Stimulated activated CD8-positive, alpha-beta memory T cell treated with anti-CD3 and anti-CD28 coated beads, Interleukin-15, amount 100 ng/mL, for 1 hour (primary cell): ENCODE measurements around the gene PTPRM.
"Not testable (repeated sequence)": the region's sequence is repeated elsewhere in the genome, so short reads cannot be mapped to it uniquely, and the experiment has no call there.

Source experiments
- DNase-seq: peaks from one replicate; pipeline ENCODE4 v3.0.0-alpha.2; 2020; ENCODE audit warnings: low read depth

PTPRM gene

DNA sequence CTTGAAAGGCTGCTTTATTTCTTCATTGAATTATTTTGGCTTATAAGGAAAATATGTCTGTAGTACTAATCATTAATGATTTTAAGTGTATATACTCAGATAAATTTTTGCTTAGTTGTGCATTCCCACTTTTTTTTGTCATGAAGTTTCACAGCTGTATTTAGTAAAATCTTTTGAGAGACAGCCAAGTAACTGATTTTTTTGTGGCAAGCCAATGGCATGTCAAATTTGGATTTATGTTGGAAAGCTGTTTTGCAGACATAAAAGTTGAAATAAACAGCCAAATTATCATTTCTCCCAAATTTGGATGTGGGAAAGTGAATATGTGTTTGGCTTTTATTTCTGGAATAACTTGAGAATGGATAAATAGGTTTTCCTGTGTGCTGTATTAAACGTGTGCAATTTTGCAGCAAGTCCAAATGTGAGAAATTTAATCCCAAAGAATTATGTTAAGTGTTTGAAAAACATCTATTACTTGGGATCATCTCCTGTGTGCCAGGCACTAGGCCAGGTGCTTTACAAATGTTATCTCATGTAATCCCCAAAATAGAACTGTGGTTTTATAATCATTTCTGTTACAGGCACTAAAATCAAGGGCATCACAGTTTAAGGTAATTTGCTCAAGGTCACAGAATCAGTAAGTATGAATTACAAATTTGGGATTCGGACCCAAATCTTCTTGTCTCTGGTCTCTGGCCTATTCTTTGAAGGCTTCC, 160.4 kb downstream of the PTPRM start:
- DNase-seq: no peak

DNA sequence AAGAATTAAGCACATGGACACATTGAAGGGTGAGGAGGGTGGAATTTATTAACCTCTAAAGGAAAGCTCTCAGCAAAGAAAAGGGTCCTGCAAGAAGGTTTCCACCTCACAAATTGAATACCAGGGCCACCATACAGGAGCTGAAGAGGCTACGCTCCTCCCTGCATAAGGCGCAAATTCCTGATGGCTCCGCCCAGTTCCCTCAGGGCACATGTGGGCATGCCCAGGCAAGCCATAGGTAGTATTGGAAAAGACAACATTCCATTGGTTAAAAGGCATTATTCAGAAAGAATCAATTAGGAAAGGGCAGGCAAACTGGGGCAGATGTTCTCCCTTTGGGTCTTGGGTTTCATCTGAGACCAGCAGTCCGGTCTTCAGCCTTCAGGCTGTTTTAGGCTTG, 161.2 kb downstream of the PTPRM start:
- no peak for DNase-seq

DNA sequence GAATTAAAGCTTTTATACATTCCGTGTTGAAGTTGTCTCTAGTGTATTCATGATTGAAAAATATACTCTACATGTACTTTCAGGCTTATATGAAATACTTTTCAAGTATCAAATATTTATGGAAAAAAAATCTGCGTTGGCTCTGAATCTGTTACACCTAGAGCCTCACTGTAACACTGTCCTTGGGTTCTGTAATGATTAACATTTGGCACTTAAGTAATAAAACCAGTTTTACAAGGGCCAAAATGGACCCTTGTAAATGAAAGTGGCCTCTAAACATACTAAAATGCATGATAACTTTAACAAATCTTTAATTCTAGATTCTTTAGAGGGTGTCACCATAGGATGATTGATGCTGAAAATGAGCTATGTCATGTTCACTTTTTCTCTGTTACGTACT, 162.8 kb downstream of the PTPRM start:
- DNase-seq: no peak

DNA sequence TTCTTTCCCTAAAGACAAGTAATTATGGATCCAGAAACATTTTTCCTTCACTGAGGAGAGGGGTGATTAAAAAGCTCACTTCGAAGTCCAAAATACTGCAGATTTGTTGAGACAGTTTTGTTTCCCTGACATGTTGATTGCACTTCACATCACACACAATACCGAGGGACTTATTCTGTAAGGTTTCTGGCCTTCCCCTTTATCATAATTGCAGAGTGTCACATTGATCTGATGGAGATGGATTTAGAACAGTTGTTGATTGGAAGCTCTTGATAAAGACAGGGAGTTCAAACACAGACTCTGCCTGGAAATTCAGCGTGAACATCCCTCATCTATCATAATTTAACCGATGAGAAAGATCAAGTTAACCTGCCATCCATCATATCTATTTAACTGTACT, 163.6 kb downstream of the PTPRM start:
- DNase-seq: no peak

DNA sequence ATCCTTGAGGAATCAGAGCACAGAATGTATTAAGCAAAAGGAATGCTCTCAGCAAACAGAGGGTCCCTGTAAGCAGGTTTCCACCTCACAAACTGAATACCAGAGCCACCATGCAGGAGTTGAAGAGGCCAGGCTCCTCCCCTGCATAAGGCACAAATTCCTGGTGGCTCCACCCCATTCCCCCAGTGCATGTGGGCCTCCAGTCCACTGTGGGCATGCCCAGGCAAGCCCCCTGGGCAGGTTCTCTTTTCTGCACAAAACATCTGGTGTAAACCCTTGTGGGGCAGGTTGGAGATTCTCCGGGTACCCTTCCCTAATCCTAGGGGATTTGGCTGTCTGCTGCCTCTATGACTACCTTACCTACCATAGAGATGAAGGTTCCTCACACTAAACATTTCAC, 166.5 kb downstream of the PTPRM start:
- DNase-seq: no peak

DNA sequence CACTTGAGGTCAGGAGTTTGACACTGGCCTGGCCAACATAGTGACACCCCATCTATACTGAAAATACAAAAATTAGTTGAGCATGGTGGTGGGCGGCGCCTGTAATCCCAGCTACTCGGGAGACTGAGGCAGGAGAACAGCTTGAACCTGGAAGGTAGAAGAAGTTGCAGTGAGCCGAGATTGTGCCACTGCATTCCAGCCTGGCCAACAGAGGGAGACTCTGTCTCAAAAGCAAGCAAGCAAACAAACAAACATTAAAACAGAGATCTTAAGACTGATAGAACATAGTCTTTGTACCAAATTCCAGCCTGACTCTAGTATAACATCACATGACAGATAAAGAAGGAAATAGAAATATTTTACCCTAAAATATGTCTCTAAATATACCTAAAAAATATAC, 168.1 kb downstream of the PTPRM start:
- DNase-seq: no peak

DNA sequence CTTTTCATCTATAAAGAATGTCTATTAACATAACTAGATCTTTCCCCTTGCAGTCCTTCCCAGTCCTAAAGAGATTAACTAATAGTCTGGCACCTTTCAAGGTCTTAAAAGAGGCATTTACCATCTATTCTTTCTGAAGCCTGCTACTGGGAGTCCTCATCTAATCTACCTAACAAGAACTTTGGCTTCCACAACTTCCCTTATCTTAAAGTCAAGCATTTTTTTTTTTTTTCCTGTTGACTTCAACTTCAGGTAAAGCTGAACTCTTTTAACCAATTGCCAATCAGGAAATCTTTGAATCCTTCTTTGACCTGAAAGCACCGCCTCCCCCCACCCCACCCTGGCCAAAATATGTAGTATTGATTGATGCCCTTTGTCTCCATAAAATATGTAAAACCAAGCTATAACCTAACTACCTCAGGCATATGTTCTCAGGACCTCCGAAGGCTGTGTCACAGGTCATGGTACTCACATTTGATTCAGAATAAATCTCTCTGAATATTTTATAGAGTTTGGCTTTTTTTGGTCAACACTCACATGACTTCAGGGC, 168.6 kb downstream of the PTPRM start:
- DNase-seq: no peak

DNA sequence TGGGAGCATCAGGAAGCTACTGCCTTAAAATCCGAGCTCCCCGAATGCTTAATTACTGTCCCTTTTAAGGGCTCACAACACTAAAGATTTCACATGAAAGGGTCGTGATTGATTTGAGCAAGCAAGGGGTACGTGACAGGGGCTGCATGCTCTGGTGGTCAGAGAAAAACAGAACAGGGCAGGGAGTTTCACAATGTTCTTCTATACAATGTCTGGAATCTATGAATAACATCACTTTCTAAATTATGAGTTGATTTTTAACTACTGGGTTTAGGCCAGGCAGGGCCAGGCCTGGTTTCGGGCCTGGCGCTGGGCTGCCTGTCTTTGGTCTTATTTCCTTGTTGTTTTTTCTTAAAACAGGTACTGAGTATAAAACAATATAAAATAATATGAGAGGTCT, 169.4 kb downstream of the PTPRM start:
- DNase-seq: not testable (repeated sequence)

DNA sequence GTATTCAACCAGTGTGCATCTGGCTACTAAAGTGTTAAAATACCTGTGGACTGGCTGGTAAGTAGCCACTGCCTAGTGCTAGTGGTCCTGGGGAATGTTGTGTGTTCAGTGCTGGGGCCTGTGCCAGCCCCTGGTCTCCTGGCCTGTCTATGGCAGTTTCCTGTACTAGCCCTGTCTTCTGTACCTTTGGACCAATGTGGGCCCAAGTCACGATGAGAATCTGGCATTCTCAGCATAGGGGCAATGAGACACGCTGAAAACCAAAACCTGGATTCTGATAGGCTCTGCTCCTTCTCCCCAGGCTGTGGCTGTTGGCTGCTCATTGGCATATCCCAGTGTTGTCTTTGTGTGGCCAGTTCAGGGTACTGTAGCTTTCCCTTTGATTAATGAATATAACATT, 170.4 kb downstream of the PTPRM start:
- no peak for DNase-seq

DNA sequence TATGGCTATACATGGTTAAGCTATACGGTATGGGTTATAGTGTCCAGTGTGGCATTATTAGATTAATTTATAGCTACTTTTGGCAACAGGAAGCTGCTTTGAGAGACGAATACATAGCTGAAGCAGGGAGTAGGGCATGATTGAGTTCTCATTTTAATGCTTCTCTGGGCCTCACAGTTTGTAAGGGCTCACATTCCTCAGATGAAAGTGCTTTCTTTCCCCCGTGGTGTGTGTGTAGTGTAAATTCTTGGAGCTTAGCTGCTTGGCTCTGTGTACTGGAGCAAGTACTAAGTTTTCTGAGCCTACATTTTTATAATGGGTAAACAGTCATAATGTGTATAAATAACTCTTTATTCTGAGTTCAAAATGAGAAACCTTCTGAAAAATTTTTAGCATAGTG, 173.7 kb downstream of the PTPRM start:
- DNase-seq: no peak

DNA sequence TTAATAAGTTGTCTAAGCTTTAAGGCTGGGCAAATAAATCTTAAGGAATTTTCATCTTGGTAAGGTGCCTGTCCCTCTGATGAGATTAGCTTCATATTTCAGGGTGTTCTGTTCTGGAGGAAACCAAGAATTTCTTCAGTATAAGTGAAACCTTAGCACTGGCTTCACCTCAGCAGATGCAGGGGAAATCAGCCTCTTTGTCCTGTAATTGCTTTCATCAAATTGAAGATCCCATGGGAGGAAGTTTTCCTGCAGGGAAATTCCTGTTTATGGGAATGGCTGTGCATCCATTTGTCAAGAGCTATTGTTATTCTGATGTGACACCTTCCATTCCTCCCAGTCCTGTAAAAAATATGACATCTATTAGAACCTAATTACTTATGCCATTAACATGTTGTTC, 174.5 kb downstream of the PTPRM start:
- DNase-seq: no peak

DNA sequence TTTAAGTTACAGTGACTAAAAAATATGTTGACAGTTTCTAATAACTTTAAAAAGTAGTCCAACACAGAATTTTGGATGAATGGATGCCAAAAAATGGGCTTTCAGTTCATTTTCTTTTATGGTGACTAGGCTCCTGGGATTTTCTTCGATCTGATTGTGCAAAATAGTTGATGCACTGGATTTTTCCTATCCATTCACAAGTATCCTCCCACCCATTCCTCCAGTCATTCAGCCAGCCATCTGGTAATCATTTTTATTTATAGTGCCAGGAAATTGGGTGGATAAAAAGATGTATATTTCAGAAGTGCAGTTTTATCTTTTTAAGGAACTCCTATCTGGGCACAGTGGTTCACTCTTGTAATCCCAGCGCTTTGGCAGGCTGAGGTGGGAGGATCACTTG, 175.1 kb downstream of the PTPRM start:
- no peak for DNase-seq

DNA sequence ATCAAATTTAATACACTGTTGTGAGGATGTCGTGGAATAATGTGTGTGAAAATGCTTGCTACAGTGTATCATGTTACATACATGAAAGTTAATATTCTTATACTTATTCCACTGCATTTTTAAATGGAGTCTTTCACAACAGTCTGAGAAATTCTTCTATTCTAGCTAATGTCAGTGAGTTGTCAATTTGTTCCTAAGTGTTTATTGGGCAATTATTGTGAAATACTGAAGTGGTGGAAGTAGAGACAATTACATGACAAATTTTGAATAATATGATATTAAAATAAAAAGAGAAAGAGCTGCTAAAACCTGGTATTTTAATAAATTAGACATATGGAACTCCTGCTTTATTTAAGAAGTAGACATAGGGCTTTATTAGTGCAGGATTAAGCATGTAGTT, 176.1 kb downstream of the PTPRM start:
- DNase-seq: no peak

DNA sequence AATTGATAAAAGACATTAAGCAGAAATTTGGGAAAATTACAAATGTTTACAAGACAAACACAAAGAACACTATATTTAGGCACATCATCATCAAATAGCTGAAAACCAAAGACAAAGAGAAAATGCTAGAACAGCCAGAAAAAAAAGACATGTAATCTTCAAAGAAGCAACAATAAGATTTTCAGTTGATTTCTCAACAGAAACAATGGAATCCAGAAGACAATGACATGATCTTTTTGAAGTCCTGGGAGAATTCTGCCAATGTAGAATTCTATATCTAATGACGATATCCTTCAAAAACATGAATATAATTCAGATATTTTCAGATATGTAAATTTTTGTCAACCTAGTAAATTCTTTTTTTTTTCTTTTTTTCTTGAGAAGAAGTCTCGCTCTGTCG, 179.0 kb downstream of the PTPRM start:
- DNase-seq: no peak

DNA sequence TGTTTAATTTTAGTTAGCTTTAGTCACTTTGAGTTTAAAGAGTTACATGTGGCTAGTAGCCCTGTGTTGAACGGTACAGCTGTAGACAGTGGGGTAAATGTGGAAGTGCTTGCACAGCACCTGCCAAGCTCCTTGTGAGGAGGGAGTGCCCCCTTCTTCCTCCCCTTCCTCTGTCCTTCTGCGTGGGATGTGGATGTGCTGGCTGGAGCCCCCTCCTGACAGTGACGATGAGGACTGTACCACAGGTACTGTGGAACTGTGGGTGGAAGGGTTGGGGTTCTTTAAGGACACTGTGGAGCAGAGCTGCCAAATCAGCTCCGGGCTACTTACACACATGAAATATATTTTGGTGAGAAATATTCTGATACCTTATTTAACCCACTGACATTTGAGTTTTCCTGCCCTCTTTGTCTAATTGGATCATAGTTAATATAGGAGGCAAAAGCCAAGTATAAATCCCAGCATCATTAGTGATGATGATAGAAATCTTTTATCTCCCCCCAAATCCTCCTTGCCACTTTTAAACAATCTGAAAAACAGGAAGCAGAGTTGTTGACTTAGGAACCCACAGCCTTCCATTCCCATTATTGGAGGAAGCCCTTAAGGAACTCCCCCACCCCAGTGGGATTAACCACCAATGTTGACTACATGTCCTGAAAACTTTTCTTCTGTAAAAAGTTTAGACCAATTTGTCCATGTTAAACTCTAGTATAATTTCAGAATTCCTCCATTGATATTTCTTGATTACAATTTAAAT, 181.3 kb downstream of the PTPRM start:
- no peak for DNase-seq

DNA sequence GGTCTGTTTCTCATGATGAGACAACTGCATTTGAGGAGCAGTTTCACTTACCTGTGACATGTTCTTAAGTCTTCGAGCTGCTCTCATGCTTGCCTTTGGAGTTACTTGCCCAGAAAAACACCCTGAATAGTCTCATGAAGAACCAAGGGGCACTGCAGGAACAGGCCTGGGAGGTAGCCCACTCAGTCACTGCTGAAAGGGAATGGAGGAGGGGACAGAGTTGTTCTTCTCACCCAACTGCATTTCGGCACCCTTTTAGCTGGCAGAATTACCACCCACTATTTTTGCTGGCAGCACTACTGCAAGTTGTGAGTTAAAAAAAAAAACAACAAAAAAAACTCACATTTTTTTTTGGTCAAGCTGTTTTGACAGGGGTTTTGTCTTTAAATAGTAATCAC, 181.9 kb downstream of the PTPRM start:
- DNase-seq: no peak

DNA sequence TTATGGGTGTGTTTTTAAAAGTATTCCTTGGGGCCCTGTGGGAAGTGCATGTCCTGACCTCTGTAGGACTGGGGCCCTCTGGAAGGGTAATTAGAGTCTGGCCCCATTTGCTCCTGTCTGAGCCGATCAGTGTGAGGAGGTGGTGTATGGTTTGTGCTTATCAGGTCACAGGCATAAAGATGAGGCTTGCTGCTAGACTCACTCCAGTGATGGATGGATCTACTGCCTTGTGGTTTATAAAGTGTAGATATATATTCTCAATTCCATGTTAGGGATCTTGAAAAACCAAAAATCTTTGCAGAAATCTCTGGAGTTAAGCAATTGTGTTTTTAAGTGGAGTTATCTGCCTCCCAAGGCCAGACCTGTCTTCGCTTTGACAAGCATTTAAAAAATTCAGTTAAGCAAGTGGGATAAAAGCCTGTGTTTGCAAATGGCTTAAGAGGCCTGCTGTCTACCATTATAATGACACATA, 182.4 kb downstream of the PTPRM start:
- DNase-seq: no peak

DNA sequence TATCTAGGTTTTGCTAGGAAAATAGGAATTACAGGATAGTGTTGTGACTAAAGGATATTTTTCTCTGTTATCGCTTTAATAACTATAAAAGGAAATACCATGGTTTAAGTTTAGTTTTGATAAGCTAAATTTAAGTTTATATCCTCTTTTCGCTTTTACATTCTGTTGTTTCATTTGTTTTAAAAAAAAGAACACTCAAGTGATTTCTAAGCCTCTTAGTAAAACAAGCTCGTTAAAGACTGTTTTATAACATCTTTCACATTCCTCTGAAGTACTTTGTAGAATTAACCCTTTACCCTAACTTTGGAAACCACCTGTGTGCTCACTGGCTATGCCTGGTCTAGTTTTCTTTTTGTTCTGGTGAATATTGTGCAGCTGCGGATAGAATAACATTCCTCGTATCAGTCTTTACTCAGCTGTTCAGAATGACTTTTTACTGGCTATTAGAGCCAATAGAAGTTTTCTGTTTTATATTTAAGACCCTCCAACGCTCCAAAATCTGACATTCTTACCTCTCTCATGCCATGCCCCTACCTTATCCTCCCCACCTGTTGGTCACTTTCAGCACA, 183.1 kb downstream of the PTPRM start:
- DNase-seq: no peak

DNA sequence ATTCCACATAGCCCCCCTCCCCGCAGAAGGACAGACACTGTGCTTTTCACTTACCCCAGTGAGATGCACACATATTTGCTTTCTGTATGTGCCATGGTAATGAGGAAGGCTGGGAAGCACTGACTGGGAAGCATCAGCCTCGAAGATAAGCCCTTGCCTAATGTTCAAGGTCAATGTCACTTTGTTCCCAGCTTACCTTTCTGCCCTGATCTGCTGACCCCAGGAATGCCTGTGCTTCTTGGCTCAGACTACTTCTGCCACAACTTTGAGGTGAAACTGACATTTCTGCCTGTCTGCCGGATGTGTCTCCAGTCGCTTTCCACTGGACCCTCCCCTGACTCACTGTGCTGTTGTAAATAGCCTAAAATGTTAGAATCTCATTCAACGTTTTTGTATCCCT, 183.8 kb downstream of the PTPRM start:
- DNase-seq: no peak

DNA sequence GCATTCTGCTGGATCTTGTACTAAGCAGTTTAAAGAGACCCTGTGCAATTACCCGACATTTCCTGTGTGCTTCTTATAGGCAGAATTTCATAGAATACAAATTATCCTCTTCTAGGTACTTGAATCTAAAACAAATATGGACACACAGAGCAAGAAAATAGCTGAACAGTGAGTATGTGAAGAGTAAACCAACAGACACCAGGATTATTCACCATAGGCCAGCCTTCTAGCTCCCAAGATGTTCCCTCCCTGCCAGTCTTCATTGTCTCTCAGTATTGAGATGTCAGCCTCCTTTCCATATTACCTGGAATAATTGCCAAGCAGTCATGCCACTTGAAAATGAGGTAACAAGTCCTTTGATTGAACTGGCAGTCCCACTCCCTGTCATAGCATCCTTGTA, 187.1 kb downstream of the PTPRM start:
- no peak for DNase-seq

DNA sequence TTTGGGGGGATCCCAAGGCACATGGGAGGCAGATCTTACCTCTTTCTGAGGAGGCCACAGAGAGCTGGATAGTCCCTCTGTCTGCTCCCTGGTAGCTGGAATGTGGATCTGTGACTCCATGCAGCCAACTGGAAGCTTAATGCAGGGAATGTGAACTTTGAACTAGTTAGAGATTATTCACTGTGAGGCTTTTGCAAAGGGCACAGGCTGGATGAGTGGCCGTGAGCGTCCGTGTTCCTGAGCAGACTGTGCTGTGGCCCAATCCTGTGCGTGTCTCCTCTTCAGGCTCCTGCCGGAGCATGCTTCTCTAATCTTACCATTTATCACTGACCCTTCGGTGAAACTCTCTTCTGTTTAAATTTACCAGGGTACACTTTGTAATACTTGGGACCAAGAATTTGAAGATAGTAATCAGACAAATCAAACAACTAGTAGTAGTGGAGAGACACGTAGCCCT, 187.6 kb downstream of the PTPRM start:
- DNase-seq: no peak

DNA sequence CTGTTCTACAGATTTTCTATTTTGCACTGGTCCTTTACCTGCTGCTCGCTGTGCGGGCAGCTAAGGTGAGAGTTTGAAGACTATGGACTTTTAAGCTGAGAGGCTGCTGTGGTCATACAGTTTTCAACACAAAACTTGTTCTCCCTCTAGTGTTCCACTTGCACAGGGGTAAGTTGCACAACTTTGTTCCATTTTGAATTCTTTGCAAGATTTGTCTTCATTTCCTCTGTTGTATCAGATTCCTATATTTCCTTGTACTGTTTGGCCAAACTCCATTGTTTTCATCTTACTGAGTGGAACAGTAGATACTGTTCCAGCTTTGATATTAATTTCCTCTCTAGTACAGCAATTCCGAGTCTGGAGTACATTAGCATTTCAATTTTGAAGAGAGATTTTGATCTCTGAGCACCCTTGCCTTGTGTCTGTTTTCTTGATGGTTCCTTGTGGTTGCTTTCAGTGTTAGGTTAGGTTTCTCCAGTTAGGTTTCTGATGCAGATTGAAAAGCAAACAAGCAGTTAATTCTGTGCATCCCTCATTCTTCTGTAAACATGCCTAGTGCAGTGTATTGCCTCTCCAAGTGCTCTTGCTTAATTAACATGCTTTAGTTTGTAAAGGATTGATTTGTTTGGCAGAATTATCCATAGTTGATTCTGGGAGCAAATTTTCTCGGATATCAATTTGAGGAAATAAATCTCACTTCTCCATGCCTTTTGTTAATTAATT, 188.8 kb downstream of the PTPRM start:
- no peak for DNase-seq
